ENCODE data around the gene PCDH15. TPM values are rescaled to one million over a fixed set of nuclear protein-coding genes. Genes with fewer than 3 reads are reported as not detected.

Gene PCDH15
- total and polyA plus RNA-seq, 2 experiments from 2014 or later: 0.29 to 0.66 TPM

DNA sequence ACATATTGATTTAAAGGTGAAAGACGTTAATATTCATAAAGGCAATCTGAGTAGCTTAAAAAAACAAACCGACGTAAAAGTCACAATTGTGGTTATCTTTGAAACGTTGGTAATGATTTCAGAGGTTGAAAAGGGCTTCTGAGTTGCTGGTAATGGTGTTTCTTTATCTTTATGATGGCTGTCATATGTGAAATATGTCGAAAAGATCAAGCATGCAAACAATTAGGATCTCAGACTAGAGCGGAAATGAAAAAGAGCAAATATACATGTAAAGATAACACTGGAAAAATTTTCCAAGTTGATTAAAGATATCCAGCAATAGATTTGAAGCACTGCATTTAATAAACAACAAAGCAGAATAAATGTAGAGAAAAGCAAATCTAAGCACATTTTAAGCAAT lies 1030.1 kb downstream of the PCDH15 start:
- Histone ChIP-seq H2AFZ (no peak overlapping the region), H3K36me3 (ENCODE audit: insufficient read depth) (no peaks in the 10 kb centered on the region), H3K4me2 (no peak overlapping the region), H3K27me3 (ENCODE audit: insufficient read depth) (no peaks in the 10 kb centered on the region), H3K4me3 (no peak overlapping the region), H3F3A (replicated peaks; ENCODE audit: low read depth) (no peaks in the 10 kb centered on the region), H4K20me1 (replicated peaks; ENCODE audit: insufficient read depth) (no peaks in the 10 kb centered on the region), H3K27ac (ENCODE audit: low read depth) (no peak overlapping the region), H3K9me2 (ENCODE audit: insufficient read depth) (no peaks in the 10 kb centered on the region; the same call in 1 of the 2 replicates), H3K79me2 (replicated peaks; ENCODE audit: insufficient read depth) (no peaks in the 10 kb centered on the region), H3K4me1 (ENCODE audit: insufficient read depth) (no peaks in the 10 kb centered on the region)
- Mint-ChIP-seq H3K27me3 (ENCODE audit: insufficient read depth, low read depth, poor library complexity) (no peaks in the 10 kb centered on the region), H3K27ac (no peak overlapping the region), H3K4me1 (no peaks in the 10 kb centered on the region), H3K4me3 (no peak overlapping the region), H3K9me3 (no peaks in the 10 kb centered on the region), H3K36me3 (ENCODE audit: low read depth) (no peaks in the 10 kb centered on the region)
- DNase-seq (ENCODE audit: low spot score) (no peak), ATAC-seq (no peak)
- TF ChIP-seq CREB1 (CRISPR knock-in tag; IDR thresholded peaks at IDR 0.05; ENCODE audit: low read depth) (no peak), POLR2AphosphoS5 (IDR thresholded peaks at IDR 0.05; ENCODE audit: low read depth) (no peak), EZH2phosphoT487 (IDR thresholded peaks at IDR 0.05; ENCODE audit: unreplicated experiment) (no peak), CTCF (conservative IDR thresholded peaks at IDR 0.05; ENCODE audit: low read depth in 2 of 2) (no peak), STAT1 (IDR thresholded peaks at IDR 0.05; ENCODE audit: unreplicated experiment) (no peak), ZNF331 (CRISPR knock-in tag; IDR thresholded peaks at IDR 0.05; ENCODE audit: low read depth) (no peak), NANOG (IDR thresholded peaks at IDR 0.05; ENCODE audit: borderline replicate concordance) (no peak), ZNF462 (CRISPR knock-in tag; IDR thresholded peaks at IDR 0.05) (no peak), REST (IDR thresholded peaks at IDR 0.05; ENCODE audit: unreplicated experiment) (no peak), ZNF114 (CRISPR knock-in tag; IDR thresholded peaks at IDR 0.05) (no peak), EZH2 (IDR thresholded peaks at IDR 0.05; ENCODE audit: low read depth, unreplicated experiment) (no peak), JUNB (IDR thresholded peaks at IDR 0.05; ENCODE audit: unreplicated experiment) (no peak)
- TF ChIP-seq, protein P1, sequence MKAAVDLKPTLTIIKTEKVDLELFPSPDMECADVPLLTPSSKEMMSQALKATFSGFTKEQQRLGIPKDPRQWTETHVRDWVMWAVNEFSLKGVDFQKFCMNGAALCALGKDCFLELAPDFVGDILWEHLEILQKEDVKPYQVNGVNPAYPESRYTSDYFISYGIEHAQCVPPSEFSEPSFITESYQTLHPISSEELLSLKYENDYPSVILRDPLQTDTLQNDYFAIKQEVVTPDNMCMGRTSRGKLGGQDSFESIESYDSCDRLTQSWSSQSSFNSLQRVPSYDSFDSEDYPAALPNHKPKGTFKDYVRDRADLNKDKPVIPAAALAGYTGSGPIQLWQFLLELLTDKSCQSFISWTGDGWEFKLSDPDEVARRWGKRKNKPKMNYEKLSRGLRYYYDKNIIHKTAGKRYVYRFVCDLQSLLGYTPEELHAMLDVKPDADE (IDR thresholded peaks at IDR 0.05): no peak
